ENCODE data around the gene KRT86. TPM values are rescaled to one million over a fixed set of nuclear protein-coding genes. Genes with fewer than 3 reads are reported as not detected.

Gene KRT86
- total and polyA plus RNA-seq, 4 donors: 0.39 to 3.2 (median 1.3) TPM

DNA sequence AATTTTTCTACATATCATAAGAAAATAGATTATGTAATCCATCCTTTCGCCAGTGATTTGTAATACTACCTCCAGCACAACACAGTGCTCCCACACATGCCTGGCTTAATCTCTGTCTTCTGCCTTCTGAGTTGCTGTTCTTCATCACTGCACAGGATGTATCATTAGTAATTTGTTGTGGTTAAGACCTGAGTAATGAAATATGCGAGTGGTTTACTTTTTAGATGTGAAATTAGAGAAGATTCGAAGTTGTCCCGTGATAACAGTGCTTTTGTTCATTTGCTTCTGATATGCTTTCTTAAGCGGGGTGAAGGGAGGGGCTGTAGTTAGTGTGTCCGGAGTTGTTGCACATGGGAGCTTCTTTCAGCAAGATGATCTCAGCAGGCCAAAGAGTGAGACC, 74.8 kb downstream of the KRT86 start:
- H3K27ac ChIP-seq (ENCODE audit: low read depth in 1 of 2, low read length in 2 of 2): no peak overlapping the region
- no peaks in the 10 kb centered on the region for H3K9me3 ChIP-seq (ENCODE audit: control insufficient read depth, low read length)
- no peaks in the 10 kb centered on the region for H3K4me1 ChIP-seq (ENCODE audit: control insufficient read depth in 1 of 2, insufficient read depth in 2 of 2, low read length in 2 of 2)
- WGBS, 2 donors: 86 to 89% methylated on average over 6 of the region's 6 CpGs
- no peaks in the 10 kb centered on the region for H3K36me3 ChIP-seq (ENCODE audit: control insufficient read depth in 1 of 2, insufficient read depth in 2 of 2, low read length in 1 of 2)
- intact Hi-C loops (cut with DNase I): no loop called here
- no peak overlapping the region for H3K4me3 ChIP-seq (ENCODE audit: low read length in 2 of 2)
- DNase-seq (no peak), ATAC-seq (ENCODE audit: low FRiP score) (no peak)
- no peaks in the 10 kb centered on the region for H3K27me3 ChIP-seq (ENCODE audit: control insufficient read depth in 1 of 2, insufficient read depth in 2 of 2, low read length in 1 of 2)

DNA sequence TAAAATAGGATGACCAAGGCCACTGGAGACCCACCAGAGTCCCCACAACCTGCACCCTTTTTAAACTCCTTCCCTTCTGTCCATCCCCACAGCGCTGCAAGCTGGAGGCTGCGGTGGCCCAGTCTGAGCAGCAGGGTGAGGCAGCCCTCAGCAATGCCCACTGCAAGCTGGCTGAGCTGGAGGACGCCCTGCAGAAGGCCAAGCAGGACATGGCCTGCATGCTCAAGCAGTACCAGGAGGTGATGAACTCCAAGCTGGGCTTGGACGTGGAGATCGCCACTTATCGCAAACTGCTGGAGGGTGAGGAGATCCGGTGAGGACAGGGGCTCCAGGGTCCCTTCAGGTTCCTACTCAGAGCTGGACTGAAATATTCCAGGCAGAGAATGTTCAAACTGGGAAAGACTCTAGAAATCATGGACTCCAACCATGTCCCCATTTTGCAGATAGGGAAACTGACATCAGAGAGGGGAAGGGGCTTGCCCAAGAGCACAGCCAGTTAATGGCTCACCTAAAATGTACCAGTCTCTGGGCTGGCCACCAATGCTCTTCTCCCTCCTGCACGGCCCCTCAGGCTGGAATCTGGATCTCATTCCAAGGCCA, 75.7 kb downstream of the KRT86 start:
- intact Hi-C loops (cut with DNase I): no loop called here

DNA sequence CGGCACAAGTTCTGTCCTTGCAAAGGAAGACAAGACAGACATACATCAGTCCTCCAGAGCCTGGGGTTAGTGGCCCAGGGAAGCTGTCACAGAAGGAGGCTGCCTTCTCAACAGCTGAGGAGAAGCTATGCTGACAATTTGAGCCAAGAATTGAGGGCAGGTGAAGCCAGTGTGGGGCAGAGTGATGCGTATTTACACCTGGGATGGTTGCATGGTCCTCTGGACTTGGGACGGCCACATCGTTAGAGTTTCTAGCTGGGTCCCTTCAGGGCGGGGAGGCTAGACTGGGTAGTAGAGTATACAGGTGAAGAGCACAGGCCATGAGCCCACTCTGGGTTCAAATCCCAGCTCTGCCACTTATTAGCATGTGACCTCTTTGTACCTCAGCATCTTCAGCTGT, 76.3 kb downstream of the KRT86 start:
- Histone ChIP-seq H3K4me3 (ENCODE audit: low read length in 2 of 2) (no peak overlapping the region), H3K27ac (ENCODE audit: low read depth in 1 of 2, low read length in 2 of 2) (no peak overlapping the region), H3K4me1 (ENCODE audit: control insufficient read depth in 1 of 2, insufficient read depth in 2 of 2, low read length in 2 of 2) (no peaks in the 10 kb centered on the region), H3K27me3 (ENCODE audit: control insufficient read depth in 1 of 2, insufficient read depth in 2 of 2, low read length in 1 of 2) (no peaks in the 10 kb centered on the region), H3K36me3 (ENCODE audit: control insufficient read depth in 1 of 2, insufficient read depth in 2 of 2, low read length in 1 of 2) (no peaks in the 10 kb centered on the region), H3K9me3 (ENCODE audit: control insufficient read depth, low read length) (no peaks in the 10 kb centered on the region)
- no peak for ATAC-seq (ENCODE audit: low FRiP score)
- WGBS, 2 donors: 97 to 99% methylated on average over 5 of the region's 5 CpGs
- DNase-seq: peak in 1 of 2 donors; percentile 32
- intact Hi-C loops (cut with DNase I): no loop called here

More for the DNA sequence above, 75.7 kb downstream of the KRT86 start:
- Histone ChIP-seq H3K36me3 (ENCODE audit: control insufficient read depth in 1 of 2, insufficient read depth in 2 of 2, low read length in 1 of 2) (no peaks in the 10 kb centered on the region), H3K4me1 (ENCODE audit: control insufficient read depth in 1 of 2, insufficient read depth in 2 of 2, low read length in 2 of 2) (no peaks in the 10 kb centered on the region), H3K27ac (ENCODE audit: low read depth in 1 of 2, low read length in 2 of 2) (no peak overlapping the region), H3K9me3 (ENCODE audit: control insufficient read depth, low read length) (no peaks in the 10 kb centered on the region), H3K27me3 (ENCODE audit: control insufficient read depth in 1 of 2, insufficient read depth in 2 of 2, low read length in 1 of 2) (no peaks in the 10 kb centered on the region), H3K4me3 (ENCODE audit: low read length in 2 of 2) (no peak overlapping the region)
- 94% methylated on average over 8 of the region's 8 CpGs for WGBS, 2 donors
- ATAC-seq (ENCODE audit: low FRiP score) (no peak), DNase-seq (peak; percentile 15 to 52)

DNA sequence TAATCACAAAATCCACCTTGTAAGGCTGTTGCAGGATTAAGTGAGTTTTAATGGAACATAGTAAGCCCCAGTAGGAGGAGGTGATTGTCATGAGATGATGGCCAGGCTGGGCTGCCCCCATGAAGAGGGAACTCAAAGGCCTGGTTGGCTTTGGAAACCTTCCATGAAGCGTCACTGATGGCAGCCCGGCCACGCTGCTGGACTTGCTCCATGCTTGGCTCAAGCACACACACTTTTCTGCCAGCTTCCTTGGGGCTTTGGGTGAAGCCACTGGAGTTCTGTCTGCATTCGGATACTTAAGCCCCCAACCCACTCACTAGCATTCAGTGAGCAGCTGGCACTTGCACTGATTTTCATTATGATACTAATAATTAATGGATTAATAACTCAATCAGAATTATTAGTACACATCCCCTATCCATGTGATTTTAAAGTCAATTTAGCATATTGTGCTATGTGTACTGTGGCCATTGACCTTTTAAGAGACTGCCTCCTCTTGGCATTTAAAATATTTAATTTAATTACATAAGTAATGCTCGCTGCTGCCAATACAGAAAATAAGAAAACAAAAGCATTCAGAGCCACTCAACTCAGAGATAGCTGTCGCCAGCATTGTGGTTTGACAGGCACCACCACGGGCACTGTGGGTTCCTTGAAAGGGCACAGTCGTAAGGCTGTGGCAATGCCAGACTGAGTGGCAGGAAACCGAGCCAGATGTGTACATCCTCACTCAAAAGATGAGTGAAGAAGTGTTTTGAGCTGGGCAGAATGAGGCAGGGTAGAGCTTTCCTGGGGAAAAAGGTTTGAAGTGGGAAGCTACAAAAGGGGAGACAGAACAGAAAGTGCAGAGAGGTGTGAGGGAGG, 77.0 kb downstream of the KRT86 start:
- no peaks in the 10 kb centered on the region for H3K27me3 ChIP-seq (ENCODE audit: control insufficient read depth in 1 of 2, insufficient read depth in 2 of 2, low read length in 1 of 2)
- no peak overlapping the region for H3K4me3 ChIP-seq (ENCODE audit: low read length in 2 of 2)
- no peaks in the 10 kb centered on the region for H3K9me3 ChIP-seq (ENCODE audit: control insufficient read depth, low read length)
- H3K36me3 ChIP-seq (ENCODE audit: control insufficient read depth in 1 of 2, insufficient read depth in 2 of 2, low read length in 1 of 2): no peaks in the 10 kb centered on the region
- ATAC-seq (ENCODE audit: low FRiP score) (no peak), DNase-seq (peak; percentile 51 to 79)
- no peaks in the 10 kb centered on the region for H3K4me1 ChIP-seq (ENCODE audit: control insufficient read depth in 1 of 2, insufficient read depth in 2 of 2, low read length in 2 of 2)
- intact Hi-C loops (cut with DNase I): no loop called here
- WGBS, 2 donors: 5 to 6% methylated on average over 9 of the region's 9 CpGs
- no peak overlapping the region for H3K27ac ChIP-seq (ENCODE audit: low read depth in 1 of 2, low read length in 2 of 2)

DNA sequence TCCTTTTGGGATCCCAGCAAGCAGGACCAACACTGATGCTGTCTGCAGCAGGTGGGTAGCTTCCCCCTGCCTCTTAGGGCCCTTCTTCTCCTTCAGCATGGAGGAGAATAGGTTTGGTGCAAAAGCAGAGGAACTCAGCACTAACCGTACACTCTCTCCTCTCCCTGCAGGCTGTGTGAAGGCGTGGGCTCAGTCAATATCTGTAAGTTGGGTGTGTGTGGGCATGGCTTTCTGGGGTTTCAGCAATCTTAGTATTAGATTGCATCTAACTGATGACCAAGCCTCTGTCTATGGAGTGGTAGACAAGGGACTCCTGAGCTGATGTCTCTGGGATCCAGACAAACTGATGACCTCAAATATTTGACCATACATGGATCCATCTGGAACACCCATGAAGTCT, 78.5 kb downstream of the KRT86 start:
- no peak overlapping the region for H3K27ac ChIP-seq (ENCODE audit: low read depth in 1 of 2, low read length in 2 of 2)
- no peak overlapping the region for H3K4me3 ChIP-seq (ENCODE audit: low read length in 2 of 2)
- no peak for DNase-seq
- 92 to 95% methylated on average over 2 of the region's 2 CpGs for WGBS, 2 donors
- no peaks in the 10 kb centered on the region for H3K27me3 ChIP-seq (ENCODE audit: control insufficient read depth in 1 of 2, insufficient read depth in 2 of 2, low read length in 1 of 2)
- no peaks in the 10 kb centered on the region for H3K9me3 ChIP-seq (ENCODE audit: control insufficient read depth, low read length)
- no peaks in the 10 kb centered on the region for H3K36me3 ChIP-seq (ENCODE audit: control insufficient read depth in 1 of 2, insufficient read depth in 2 of 2, low read length in 1 of 2)
- no peaks in the 10 kb centered on the region for H3K4me1 ChIP-seq (ENCODE audit: control insufficient read depth in 1 of 2, insufficient read depth in 2 of 2, low read length in 2 of 2)
- intact Hi-C loops (cut with DNase I): no loop called here
- ATAC-seq (ENCODE audit: low FRiP score): no peak

DNA sequence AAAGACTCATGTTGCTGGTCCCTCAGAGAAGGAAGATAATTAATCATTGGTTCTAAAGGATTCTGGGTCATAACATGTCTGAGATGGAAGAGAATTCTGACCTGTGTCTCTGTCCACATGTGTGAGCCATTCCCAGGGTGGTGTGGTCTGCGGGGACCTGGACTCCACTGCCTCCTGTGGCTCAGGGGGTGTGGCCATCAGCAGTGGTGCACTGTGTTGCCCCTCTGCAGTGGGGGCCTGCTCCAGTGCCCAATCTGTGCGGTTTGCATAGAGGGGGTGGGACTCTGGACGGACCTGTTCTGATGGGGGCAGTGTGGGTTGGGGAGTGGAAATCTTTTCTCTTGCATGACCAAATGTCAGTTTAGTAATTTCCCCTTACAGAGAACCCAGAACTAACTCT, 79.3 kb downstream of the KRT86 start:
- WGBS, 2 donors: 82 to 83% methylated on average over 3 of the region's 3 CpGs
- intact Hi-C loops (cut with DNase I): no loop called here

DNA sequence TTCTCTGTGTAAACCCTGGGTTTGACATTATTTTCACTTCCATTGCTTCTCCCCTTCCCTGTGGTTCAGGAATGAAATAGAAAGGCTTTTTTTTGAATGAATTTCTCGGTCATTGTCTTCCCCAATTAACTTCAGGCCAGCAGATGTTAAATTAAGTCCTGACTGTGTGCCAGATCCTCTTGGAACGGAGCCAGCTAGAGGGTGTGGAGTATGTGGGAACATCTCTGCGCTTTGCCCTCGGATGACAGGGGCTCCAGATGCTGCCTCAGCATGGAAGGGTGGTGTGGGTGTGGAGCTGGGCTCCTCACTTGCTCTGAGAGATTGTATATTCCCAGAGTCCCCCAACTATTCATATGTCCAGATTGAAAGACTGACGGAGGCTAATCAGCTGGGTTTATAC, 79.8 kb downstream of the KRT86 start:
- ATAC-seq (ENCODE audit: low FRiP score) (no peak), DNase-seq (no peak)
- Histone ChIP-seq H3K27me3 (ENCODE audit: control insufficient read depth in 1 of 2, insufficient read depth in 2 of 2, low read length in 1 of 2) (no peaks in the 10 kb centered on the region), H3K27ac (ENCODE audit: low read depth in 1 of 2, low read length in 2 of 2) (no peak overlapping the region), H3K4me1 (ENCODE audit: control insufficient read depth in 1 of 2, insufficient read depth in 2 of 2, low read length in 2 of 2) (no peaks in the 10 kb centered on the region), H3K9me3 (ENCODE audit: control insufficient read depth, low read length) (no peaks in the 10 kb centered on the region), H3K36me3 (ENCODE audit: control insufficient read depth in 1 of 2, insufficient read depth in 2 of 2, low read length in 1 of 2) (no peaks in the 10 kb centered on the region), H3K4me3 (ENCODE audit: low read length in 2 of 2) (no peak overlapping the region)
- intact Hi-C loops (cut with DNase I): no loop called here
- 40 to 49% methylated on average over 5 of the region's 5 CpGs for WGBS, 2 donors

More for the DNA sequence above, 79.3 kb downstream of the KRT86 start:
- Histone ChIP-seq H3K27ac (ENCODE audit: low read depth in 1 of 2, low read length in 2 of 2) (no peak overlapping the region), H3K4me3 (ENCODE audit: low read length in 2 of 2) (no peak overlapping the region), H3K9me3 (ENCODE audit: control insufficient read depth, low read length) (no peaks in the 10 kb centered on the region), H3K27me3 (ENCODE audit: control insufficient read depth in 1 of 2, insufficient read depth in 2 of 2, low read length in 1 of 2) (no peaks in the 10 kb centered on the region), H3K36me3 (ENCODE audit: control insufficient read depth in 1 of 2, insufficient read depth in 2 of 2, low read length in 1 of 2) (no peaks in the 10 kb centered on the region), H3K4me1 (ENCODE audit: control insufficient read depth in 1 of 2, insufficient read depth in 2 of 2, low read length in 2 of 2) (no peaks in the 10 kb centered on the region)
- DNase-seq: peak; percentile 25 to 42
- ATAC-seq (ENCODE audit: low FRiP score): no peak

DNA sequence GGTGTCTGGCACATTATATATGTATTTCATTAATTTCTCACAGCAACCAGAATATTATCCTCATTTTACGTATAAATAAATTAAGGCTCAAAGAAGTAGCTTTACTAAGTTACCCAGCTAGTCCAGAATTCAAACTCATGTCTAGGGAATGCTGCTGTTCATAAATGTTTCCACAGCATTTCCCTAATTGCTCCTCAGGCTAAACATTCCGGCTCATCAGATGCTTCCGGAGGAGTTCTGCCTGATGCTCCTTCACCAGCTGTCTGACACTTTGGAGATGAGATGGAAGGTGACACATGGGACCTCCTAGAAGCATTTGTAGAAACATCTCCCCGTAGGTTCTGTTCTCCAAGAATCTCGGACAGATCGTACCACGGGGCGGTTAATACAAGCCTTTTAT, 80.7 kb downstream of the KRT86 start:
- DNase-seq (no peak), ATAC-seq (ENCODE audit: low FRiP score) (no peak)
- no peak overlapping the region for H3K27ac ChIP-seq (ENCODE audit: low read depth in 1 of 2, low read length in 2 of 2)
- H3K27me3 ChIP-seq (ENCODE audit: control insufficient read depth in 1 of 2, insufficient read depth in 2 of 2, low read length in 1 of 2): no peaks in the 10 kb centered on the region
- H3K36me3 ChIP-seq (ENCODE audit: control insufficient read depth in 1 of 2, insufficient read depth in 2 of 2, low read length in 1 of 2): no peaks in the 10 kb centered on the region
- H3K4me1 ChIP-seq (ENCODE audit: control insufficient read depth in 1 of 2, insufficient read depth in 2 of 2, low read length in 2 of 2): no peaks in the 10 kb centered on the region
- intact Hi-C loops (cut with DNase I): no loop called here
- H3K4me3 ChIP-seq (ENCODE audit: low read length in 2 of 2): no peak overlapping the region
- WGBS, 2 donors: 95 to 96% methylated on average over 8 of the region's 8 CpGs
- no peaks in the 10 kb centered on the region for H3K9me3 ChIP-seq (ENCODE audit: control insufficient read depth, low read length)
